Upper lobe of left lung (tissue), 6 donors: ENCODE data around the gene GCAT. TPM values are rescaled to one million over a fixed set of nuclear protein-coding genes. Genes with fewer than 3 reads are reported as not detected.

Experiments used
- ATAC-seq, 2 donors: fragments of 200-7000 bp; cut with Tn5 transposase; one replicate each; pipeline ENCODE4 v1.9.1; 2022; ENCODE audit warnings: mild to moderate bottlenecking in 2 of 2, moderate library complexity in 2 of 2; ENCODE audit not compliant: low FRiP score in 2 of 2
- DNase-seq, 2 donors: peaks; one replicate each; pipeline ENCODE4 v3.0.0-alpha.2; 2019 to 2020
- H3K27ac ChIP-seq, 4 donors: fragments of 200-600 bp; sonication (generic); one replicate each; pipeline ENCODE4 v1.5.1; 2016 to 2019
- H3K27me3 ChIP-seq, 4 donors: fragments of 200-600 bp; sonication (generic); one replicate each; pipeline ENCODE4 v1.5.1; 2017 to 2019
- H3K36me3 ChIP-seq, 4 donors: fragments of 200-600 bp; sonication (generic); one replicate each; pipeline ENCODE4 v1.5.1; 2016 to 2019
- H3K4me1 ChIP-seq, 4 donors: fragments of 200-600 bp; sonication (generic); one replicate each; pipeline ENCODE4 v1.5.1; 2018 to 2019
- H3K4me3 ChIP-seq, 4 donors: fragments of 200-600 bp; sonication (generic); one replicate each; pipeline ENCODE4 v1.5.1; 2017 to 2019; ENCODE audit warnings: mild to moderate bottlenecking in 2 of 4, moderate library complexity in 1 of 4
- H3K9me3 ChIP-seq, 4 donors: fragments of 200-600 bp; sonication (generic); one replicate each; pipeline ENCODE4 v1.5.1; 2018 to 2019
- EP300 ChIP-seq, 4 donors: sonication (generic); formaldehyde crosslinking; IDR thresholded peaks; one replicate each; pipeline ENCODE4 v1.5.1; 2017; ENCODE audit warnings: antibody characterized with exemption in 4 of 4, control low read depth in 2 of 4
- POLR2A ChIP-seq, 4 donors: fragments of 450-650 bp; IDR thresholded peaks; one replicate each; pipeline ENCODE4 v1.5.1; 2016 to 2017; ENCODE audit warnings: antibody characterized with exemption in 4 of 4, mild to moderate bottlenecking in 2 of 4
- POLR2AphosphoS5 ChIP-seq, 2 donors: sonication (generic); formaldehyde crosslinking; IDR thresholded peaks; one replicate each; pipeline ENCODE4 v1.5.1; 2017; ENCODE audit warnings: antibody characterized with exemption in 2 of 2
- WGBS, 2 donors: methylation state at CpG; one replicate each; pipeline ENCODE4 v1.1.5; 2017 to 2018; 5-methylcytosine and 5-hydroxymethylcytosine counted together
- total RNA-seq, 6 donors: library from RNA; depleted of rRNA in 4 of 6; stranded (reverse); fragments of >200 nt in 4 of 6; gene quantifications; one replicate each; pipeline versions ENCODE4 v1.1.0 to v1.2.1, GENCODE V29; 2016 to 2021
- TF ChIP-seq, protein P1 (sequence below), 6 experiments: fragments of 450-650 bp in 4 of 6; fragments of 200-600 bp in 2 of 6; sonication (generic) in 2 of 6; IDR thresholded peaks; one replicate each; pipeline ENCODE4 v1.5.1; 2016 to 2019; ENCODE audit warnings: antibody characterized with exemption in 6 of 6
- donor health status: DM: no; HTN: no; CAD: no; lungs with moderate emphysema.
- donor health status: DM: no; HTN: yes; CAD: no; lungs with severe emphysema.

The GCAT gene
- total RNA-seq, 6 donors from 2014 or later: 2.7 to 16.7 (median 7.5) TPM

DNA sequence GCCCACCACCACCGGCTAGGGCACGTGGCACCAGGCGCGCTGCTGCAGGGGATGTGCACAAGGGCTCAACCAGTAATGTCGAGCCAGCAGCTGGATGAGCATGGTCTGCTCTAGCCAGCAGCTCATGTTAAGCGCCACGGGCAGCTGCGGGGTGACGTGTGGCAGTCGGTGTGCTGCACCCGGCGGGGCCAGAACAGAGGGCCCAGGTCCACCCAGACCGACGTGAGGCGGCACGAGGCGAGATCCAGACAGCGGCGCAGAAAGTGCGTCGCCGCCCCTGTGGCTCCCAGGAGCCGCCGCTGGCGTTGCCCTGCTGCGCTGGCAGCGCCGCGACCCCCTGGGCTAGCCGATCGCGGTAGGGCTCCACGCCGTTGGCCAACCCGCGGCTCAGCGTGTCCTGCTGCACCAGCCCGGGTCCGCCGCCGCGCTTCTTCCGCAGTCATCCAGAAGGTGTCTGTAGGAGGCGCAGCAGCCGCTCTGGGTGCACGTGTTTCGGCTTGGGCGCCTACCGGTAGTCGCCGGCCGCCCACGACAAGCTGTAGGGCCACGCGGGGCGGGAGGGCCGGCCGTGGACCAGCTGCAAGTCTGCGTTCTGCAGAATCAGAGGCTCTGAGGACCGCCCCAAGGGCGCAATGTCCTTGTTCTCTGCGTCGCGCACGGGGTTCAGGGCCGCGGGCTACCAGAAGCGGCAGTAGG, 10.8 kb downstream of the GCAT start:
- DNase-seq (peak; percentile 70 to 92), ATAC-seq (peak; percentile 28 to 81)
- H3K27ac ChIP-seq: peak overlapping the region in 1 of 4 donors; percentile 1
- TF ChIP-seq, protein P1, sequence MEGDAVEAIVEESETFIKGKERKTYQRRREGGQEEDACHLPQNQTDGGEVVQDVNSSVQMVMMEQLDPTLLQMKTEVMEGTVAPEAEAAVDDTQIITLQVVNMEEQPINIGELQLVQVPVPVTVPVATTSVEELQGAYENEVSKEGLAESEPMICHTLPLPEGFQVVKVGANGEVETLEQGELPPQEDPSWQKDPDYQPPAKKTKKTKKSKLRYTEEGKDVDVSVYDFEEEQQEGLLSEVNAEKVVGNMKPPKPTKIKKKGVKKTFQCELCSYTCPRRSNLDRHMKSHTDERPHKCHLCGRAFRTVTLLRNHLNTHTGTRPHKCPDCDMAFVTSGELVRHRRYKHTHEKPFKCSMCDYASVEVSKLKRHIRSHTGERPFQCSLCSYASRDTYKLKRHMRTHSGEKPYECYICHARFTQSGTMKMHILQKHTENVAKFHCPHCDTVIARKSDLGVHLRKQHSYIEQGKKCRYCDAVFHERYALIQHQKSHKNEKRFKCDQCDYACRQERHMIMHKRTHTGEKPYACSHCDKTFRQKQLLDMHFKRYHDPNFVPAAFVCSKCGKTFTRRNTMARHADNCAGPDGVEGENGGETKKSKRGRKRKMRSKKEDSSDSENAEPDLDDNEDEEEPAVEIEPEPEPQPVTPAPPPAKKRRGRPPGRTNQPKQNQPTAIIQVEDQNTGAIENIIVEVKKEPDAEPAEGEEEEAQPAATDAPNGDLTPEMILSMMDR (IDR thresholded peaks at IDR 0.05): peak; percentile 10 to 61 (median 41)
- no peak for TF ChIP-seq POLR2A (IDR thresholded peaks at IDR 0.05)
- no peak for TF ChIP-seq EP300 (IDR thresholded peaks at IDR 0.05)
- TF ChIP-seq POLR2AphosphoS5 (IDR thresholded peaks at IDR 0.05): no peak
- H3K27me3 ChIP-seq: peaks cover 0 to 10% (median 6%) of the 10 kb centered on the region in 4 donors
- H3K36me3 ChIP-seq: no peaks in the 10 kb centered on the region
- H3K4me3 ChIP-seq: peak overlapping the region in 3 of 4 donors; percentile 19 to 48 (median 48)
- peaks cover 19 to 20% (median 20%) of the 10 kb centered on the region in 4 donors for H3K4me1 ChIP-seq
- no peaks in the 10 kb centered on the region for H3K9me3 ChIP-seq
- 0 to 6% methylated on average over 7 to 30 of the region's 68 CpGs for WGBS, 2 donors

DNA sequence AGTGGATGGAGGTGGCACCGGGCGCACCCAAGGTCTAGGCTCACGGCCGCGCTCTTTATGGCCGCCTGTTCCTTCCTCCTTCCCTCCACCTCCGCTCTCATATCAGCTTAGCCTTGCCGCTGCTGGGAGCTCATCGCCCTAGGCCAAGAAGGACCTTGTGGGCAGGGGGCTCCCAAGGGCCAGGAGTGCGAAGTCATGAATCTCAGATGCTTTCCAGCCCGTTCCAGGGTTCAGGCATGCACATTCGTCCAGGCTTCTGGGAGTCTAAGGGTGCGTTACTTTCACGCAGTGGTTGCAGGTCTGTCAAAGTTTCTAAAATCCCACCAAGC, 11.3 kb downstream of the GCAT start:
- ATAC-seq (no peak), DNase-seq (no peak)
- Histone ChIP-seq H3K4me1 (peaks cover 19 to 20% (median 20%) of the 10 kb centered on the region in 4 donors), H3K9me3 (no peaks in the 10 kb centered on the region), H3K4me3 (peak overlapping the region in 3 of 4 donors; percentile 19 to 48 (median 48)), H3K27me3 (peaks cover 0 to 10% (median 6%) of the 10 kb centered on the region in 4 donors), H3K27ac (no peak overlapping the region), H3K36me3 (no peaks in the 10 kb centered on the region)
- WGBS, 2 donors: 19 to 36% methylated on average over 6 to 14 of the region's 14 CpGs
- TF ChIP-seq POLR2AphosphoS5 (IDR thresholded peaks at IDR 0.05): no peak
- no peak for TF ChIP-seq EP300 (IDR thresholded peaks at IDR 0.05)
- TF ChIP-seq, protein P1 (IDR thresholded peaks at IDR 0.05): no peak
- no peak for TF ChIP-seq POLR2A (IDR thresholded peaks at IDR 0.05)

DNA sequence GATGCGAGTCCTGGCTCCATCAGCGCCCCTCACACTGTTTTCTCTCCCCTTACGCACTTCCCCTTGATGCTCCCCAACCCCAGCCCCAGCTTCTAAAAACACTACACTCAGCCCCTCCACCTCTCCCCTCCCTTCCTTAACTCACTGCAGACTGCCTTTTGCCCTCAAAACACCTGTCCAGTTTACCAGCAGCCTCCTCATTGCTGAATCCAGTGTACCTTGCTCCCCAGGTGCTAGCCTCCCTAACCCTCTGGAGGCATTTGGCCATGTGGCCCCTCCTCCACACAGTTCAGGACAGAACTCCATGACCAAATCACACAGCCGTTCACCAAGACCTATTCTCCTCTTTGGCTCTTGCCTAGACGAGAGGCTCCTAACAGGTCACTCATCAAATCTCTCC, 12.6 kb downstream of the GCAT start:
- Histone ChIP-seq H3K9me3 (no peaks in the 10 kb centered on the region), H3K4me3 (no peak overlapping the region), H3K36me3 (no peaks in the 10 kb centered on the region), H3K27me3 (peaks cover 0 to 14% (median 8%) of the 10 kb centered on the region in 4 donors), H3K4me1 (peaks cover 20 to 32% (median 26%) of the 10 kb centered on the region in 4 donors), H3K27ac (no peak overlapping the region)
- no peak for TF ChIP-seq POLR2AphosphoS5 (IDR thresholded peaks at IDR 0.05)
- no peak for ATAC-seq
- DNase-seq: no peak
- WGBS, 2 donors: 83 to 95% methylated on average over 5 of the region's 5 CpGs

DNA sequence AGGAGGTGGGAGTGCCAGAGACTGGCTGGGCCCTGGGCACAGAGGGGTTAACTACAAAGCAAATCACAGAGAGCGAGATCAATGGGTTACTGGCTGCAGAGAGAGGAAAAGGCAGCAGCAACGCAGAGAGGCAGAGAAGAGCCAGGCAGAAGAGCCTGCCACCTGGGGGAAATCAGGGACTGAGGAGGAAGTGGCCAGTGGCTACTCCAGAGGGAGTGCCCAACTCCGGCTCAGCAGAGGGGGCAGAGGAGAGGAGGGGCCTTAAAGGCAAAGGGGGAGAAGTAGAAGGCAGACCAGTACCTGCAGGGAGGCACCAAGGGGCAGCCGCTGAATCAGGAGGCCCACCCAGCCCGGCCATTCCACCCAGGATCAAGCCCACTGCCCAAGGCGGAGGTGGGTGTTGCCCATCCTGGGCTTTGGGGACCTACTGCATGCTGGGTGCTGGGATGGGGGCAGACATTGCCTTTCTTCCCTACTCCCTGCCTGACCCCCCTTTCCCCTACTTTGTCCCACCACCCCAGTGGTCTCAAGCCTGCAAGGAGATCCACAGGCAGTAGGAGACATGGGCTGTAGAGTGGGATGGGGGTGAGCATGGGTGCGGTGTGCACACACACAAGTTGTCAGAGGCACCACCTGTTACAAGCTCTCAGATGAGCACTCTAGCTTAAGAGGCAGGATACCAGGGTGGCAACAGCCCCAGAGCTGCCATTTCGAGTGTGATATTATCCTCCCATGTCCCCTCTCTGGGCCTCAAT, 14.5 kb downstream of the GCAT start:
- TF ChIP-seq POLR2AphosphoS5 (IDR thresholded peaks at IDR 0.05) (no peak), EP300 (IDR thresholded peaks at IDR 0.05) (no peak), POLR2A (IDR thresholded peaks at IDR 0.05) (no peak)
- TF ChIP-seq, protein P1 (IDR thresholded peaks at IDR 0.05): no peak
- Histone ChIP-seq H3K4me1 (peaks cover 22 to 34% (median 26%) of the 10 kb centered on the region in 4 donors), H3K4me3 (no peak overlapping the region), H3K9me3 (no peaks in the 10 kb centered on the region), H3K27ac (no peak overlapping the region), H3K36me3 (no peaks in the 10 kb centered on the region), H3K27me3 (peaks cover 0 to 14% (median 8%) of the 10 kb centered on the region in 4 donors)
- WGBS, 2 donors: 52 to 53% methylated on average over 8 of the region's 8 CpGs
- DNase-seq (no peak), ATAC-seq (no peak)

DNA sequence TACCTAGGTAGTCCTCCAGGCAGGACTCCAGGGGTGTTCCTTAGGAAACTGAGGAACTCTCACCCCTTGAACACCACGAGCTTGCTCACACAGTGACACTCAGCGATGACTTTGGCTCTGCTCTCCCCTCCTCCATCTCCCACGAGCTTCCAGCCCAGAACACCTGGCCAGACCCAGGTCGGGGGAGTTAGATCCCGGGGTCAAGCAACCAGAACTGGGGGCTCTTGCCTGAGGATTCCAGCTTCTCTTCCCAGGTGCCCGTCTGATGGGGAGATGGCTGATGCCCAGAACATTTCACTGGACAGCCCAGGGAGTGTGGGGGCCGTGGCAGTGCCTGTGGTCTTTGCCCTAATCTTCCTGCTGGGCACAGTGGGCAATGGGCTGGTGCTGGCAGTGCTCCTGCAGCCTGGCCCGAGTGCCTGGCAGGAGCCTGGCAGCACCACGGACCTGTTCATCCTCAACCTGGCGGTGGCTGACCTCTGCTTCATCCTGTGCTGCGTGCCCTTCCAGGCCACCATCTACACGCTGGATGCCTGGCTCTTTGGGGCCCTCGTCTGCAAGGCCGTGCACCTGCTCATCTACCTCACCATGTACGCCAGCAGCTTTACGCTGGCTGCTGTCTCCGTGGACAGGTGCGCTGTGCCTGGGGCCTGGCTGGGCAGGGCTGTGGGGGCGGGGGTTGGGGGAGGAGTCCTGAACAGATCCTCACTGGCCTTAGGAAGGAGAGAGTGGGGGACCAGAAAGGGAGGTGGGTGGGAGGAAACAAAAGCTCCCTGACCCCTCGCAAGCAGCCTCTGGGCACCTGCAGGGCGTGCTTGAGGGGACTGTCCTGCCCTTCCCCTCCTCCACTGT, 15.6 kb downstream of the GCAT start, which contains the start of gene GALR3:
Gene GALR3 (plus strand): TSS at position 249 of the 852 bp plus-strand sequence. CDS start 25 bp downstream, at position 274.
- Histone ChIP-seq H3K36me3 (no peaks in the 10 kb centered on the region), H3K4me1 (peaks cover 12 to 24% (median 15%) of the 10 kb centered on the region in 4 donors), H3K9me3 (no peaks in the 10 kb centered on the region), H3K27ac (no peak within 1 kb of the TSS), H3K27me3 (peaks cover 0 to 14% (median 7%) of the 10 kb centered on the region in 4 donors), H3K4me3 (no peak within 1 kb of the TSS)
- TF ChIP-seq EP300 (IDR thresholded peaks at IDR 0.05) (no peak), POLR2AphosphoS5 (IDR thresholded peaks at IDR 0.05) (no peak), POLR2A (IDR thresholded peaks at IDR 0.05) (no peak)
- TF ChIP-seq, protein P1 (IDR thresholded peaks at IDR 0.05): no peak
- no peak for ATAC-seq
- WGBS, 2 donors: 78% methylated on average over 14 to 21 of the region's 21 CpGs
- no peak for DNase-seq
